ENCODE measurements around the gene HPSE2. TPM values are rescaled to one million over a fixed set of nuclear protein-coding genes. Genes with fewer than 3 reads are reported as not detected.

HPSE2 gene
- total and polyA plus RNA-seq, 7 experiments from 2014 or later: not detected

GRCh38 chr10:98586096-98586495 lies 649.6 kb downstream of the HPSE2 start:
- no peak overlapping the region for H3K4me3 Mint-ChIP-seq
- Histone ChIP-seq H3K27ac (ENCODE audit: low read depth, low read length) (no peak overlapping the region), H3K9me3 (ENCODE audit: control insufficient read depth in 2 of 3, low read length in 3 of 3) (no peaks in the 10 kb centered on the region), H3K4me3 (ENCODE audit: low read length) (no peak overlapping the region), H3K27me3 (ENCODE audit: control insufficient read depth in 2 of 2, insufficient read depth in 2 of 2, low read length in 2 of 2) (no peaks in the 10 kb centered on the region), H3K36me3 (ENCODE audit: control insufficient read depth in 2 of 3, insufficient read depth in 3 of 3, low read length in 3 of 3) (no peaks in the 10 kb centered on the region), H3K4me1 (ENCODE audit: control insufficient read depth in 2 of 2, insufficient read depth in 2 of 2, low read length in 2 of 2) (no peaks in the 10 kb centered on the region)
- POLR2A ChIA-PET: no interaction called here
- H3K27ac Mint-ChIP-seq: no peak overlapping the region
- peaks cover 5 to 27% (median 25%) of the 10 kb centered on the region in 5 donors for H3K27me3 Mint-ChIP-seq
- H3K9me3 Mint-ChIP-seq: no peaks in the 10 kb centered on the region
- no peak for ATAC-seq
- CTCF ChIA-PET: no interaction called here
- H3K36me3 Mint-ChIP-seq: no peaks in the 10 kb centered on the region
- H3K4me1 Mint-ChIP-seq: no peaks in the 10 kb centered on the region
- intact Hi-C loops (cut with micrococcal nuclease): no loop called here
- no peak for DNase-seq

GRCh38 chr10:98582363-98582762 lies 653.3 kb downstream of the HPSE2 start:
- POLR2A ChIA-PET: no interaction called here
- Histone ChIP-seq H3K27me3 (ENCODE audit: control insufficient read depth in 2 of 2, insufficient read depth in 2 of 2, low read length in 2 of 2) (no peaks in the 10 kb centered on the region), H3K9me3 (ENCODE audit: control insufficient read depth in 2 of 3, low read length in 3 of 3) (no peaks in the 10 kb centered on the region), H3K4me1 (ENCODE audit: control insufficient read depth in 2 of 2, insufficient read depth in 2 of 2, low read length in 2 of 2) (no peaks in the 10 kb centered on the region), H3K36me3 (ENCODE audit: control insufficient read depth in 2 of 3, insufficient read depth in 3 of 3, low read length in 3 of 3) (no peaks in the 10 kb centered on the region), H3K4me3 (ENCODE audit: low read length) (no peak overlapping the region), H3K27ac (ENCODE audit: low read depth, low read length) (no peak overlapping the region)
- ATAC-seq: no peak
- Mint-ChIP-seq H3K27me3 (peaks cover 14 to 44% (median 30%) of the 10 kb centered on the region in 5 donors), H3K9me3 (no peaks in the 10 kb centered on the region), H3K4me1 (no peaks in the 10 kb centered on the region), H3K27ac (no peak overlapping the region), H3K36me3 (no peaks in the 10 kb centered on the region), H3K4me3 (no peak overlapping the region)
- DNase-seq: no peak
- intact Hi-C loops (cut with micrococcal nuclease): no loop called here
- CTCF ChIA-PET: no interaction called here

- Histone ChIP-seq H3K4me3 (ENCODE audit: low read length) (no peak overlapping the region), H3K27me3 (ENCODE audit: control insufficient read depth in 2 of 2, insufficient read depth in 2 of 2, low read length in 2 of 2) (no peaks in the 10 kb centered on the region), H3K27ac (ENCODE audit: low read depth, low read length) (no peak overlapping the region), H3K36me3 (ENCODE audit: control insufficient read depth in 2 of 3, insufficient read depth in 3 of 3, low read length in 3 of 3) (no peaks in the 10 kb centered on the region), H3K4me1 (ENCODE audit: control insufficient read depth in 2 of 2, insufficient read depth in 2 of 2, low read length in 2 of 2) (no peaks in the 10 kb centered on the region), H3K9me3 (ENCODE audit: control insufficient read depth in 2 of 3, low read length in 3 of 3) (no peaks in the 10 kb centered on the region)
- CTCF ChIA-PET: no interaction called here
- H3K4me3 Mint-ChIP-seq: no peak overlapping the region
- intact Hi-C loops (cut with micrococcal nuclease): no loop called here
- no peaks in the 10 kb centered on the region for H3K36me3 Mint-ChIP-seq
- H3K27ac Mint-ChIP-seq: no peak overlapping the region
- POLR2A ChIA-PET: no interaction called here
- H3K4me1 Mint-ChIP-seq: no peaks in the 10 kb centered on the region
- no peaks in the 10 kb centered on the region for H3K9me3 Mint-ChIP-seq
- H3K27me3 Mint-ChIP-seq: peaks cover 15 to 41% (median 32%) of the 10 kb centered on the region in 5 donors
- DNase-seq (no peak), ATAC-seq (no peak)
Observed at GRCh38 chr10:98577578-98577977, 658.1 kb downstream of the HPSE2 start.

GRCh38 chr10:98577168-98577567 lies 658.5 kb downstream of the HPSE2 start:
- no peaks in the 10 kb centered on the region for H3K4me1 ChIP-seq (ENCODE audit: control insufficient read depth in 2 of 2, insufficient read depth in 2 of 2, low read length in 2 of 2)
- Mint-ChIP-seq H3K9me3 (no peaks in the 10 kb centered on the region), H3K27ac (no peak overlapping the region), H3K4me3 (no peak overlapping the region), H3K36me3 (no peaks in the 10 kb centered on the region), H3K4me1 (no peaks in the 10 kb centered on the region), H3K27me3 (peaks cover 18 to 43% (median 34%) of the 10 kb centered on the region in 5 donors)
- no peaks in the 10 kb centered on the region for H3K27me3 ChIP-seq (ENCODE audit: control insufficient read depth in 2 of 2, insufficient read depth in 2 of 2, low read length in 2 of 2)
- H3K4me3 ChIP-seq (ENCODE audit: low read length): no peak overlapping the region
- ChIA-PET POLR2A (no interaction called here), CTCF (no interaction called here)
- H3K27ac ChIP-seq (ENCODE audit: low read depth, low read length): no peak overlapping the region
- ATAC-seq (no peak), DNase-seq (no peak)
- no peaks in the 10 kb centered on the region for H3K9me3 ChIP-seq (ENCODE audit: control insufficient read depth in 2 of 3, low read length in 3 of 3)
- H3K36me3 ChIP-seq (ENCODE audit: control insufficient read depth in 2 of 3, insufficient read depth in 3 of 3, low read length in 3 of 3): no peaks in the 10 kb centered on the region
- intact Hi-C loops (cut with micrococcal nuclease): no loop called here

- H3K4me3 ChIP-seq (ENCODE audit: low read length): no peak overlapping the region
- no peaks in the 10 kb centered on the region for H3K4me1 ChIP-seq (ENCODE audit: control insufficient read depth in 2 of 2, insufficient read depth in 2 of 2, low read length in 2 of 2)
- no peak for DNase-seq
- ChIA-PET POLR2A (no interaction called here), CTCF (no interaction called here)
- H3K9me3 Mint-ChIP-seq: no peaks in the 10 kb centered on the region
- no peak overlapping the region for H3K27ac ChIP-seq (ENCODE audit: low read depth, low read length)
- H3K27me3 ChIP-seq (ENCODE audit: control insufficient read depth in 2 of 2, insufficient read depth in 2 of 2, low read length in 2 of 2): no peaks in the 10 kb centered on the region
- peaks cover 15 to 43% (median 34%) of the 10 kb centered on the region in 5 donors for H3K27me3 Mint-ChIP-seq
- H3K36me3 ChIP-seq (ENCODE audit: control insufficient read depth in 2 of 3, insufficient read depth in 3 of 3, low read length in 3 of 3): no peaks in the 10 kb centered on the region
- no peak overlapping the region for H3K27ac Mint-ChIP-seq
- H3K4me3 Mint-ChIP-seq: no peak overlapping the region
- H3K9me3 ChIP-seq (ENCODE audit: control insufficient read depth in 2 of 3, low read length in 3 of 3): no peaks in the 10 kb centered on the region
- no peaks in the 10 kb centered on the region for H3K4me1 Mint-ChIP-seq
- H3K36me3 Mint-ChIP-seq: no peaks in the 10 kb centered on the region
- no peak for ATAC-seq
- intact Hi-C loops (cut with micrococcal nuclease): no loop called here
Observed at GRCh38 chr10:98576096-98576495, 659.6 kb downstream of the HPSE2 start.

GRCh38 chr10:98572594-98572993 lies 663.1 kb downstream of the HPSE2 start:
- intact Hi-C loops (cut with micrococcal nuclease): no loop called here
- no peaks in the 10 kb centered on the region for H3K27me3 ChIP-seq (ENCODE audit: control insufficient read depth in 2 of 2, insufficient read depth in 2 of 2, low read length in 2 of 2)
- no peaks in the 10 kb centered on the region for H3K4me1 Mint-ChIP-seq
- H3K27ac ChIP-seq (ENCODE audit: low read depth, low read length): no peak overlapping the region
- H3K9me3 Mint-ChIP-seq: no peaks in the 10 kb centered on the region
- no peaks in the 10 kb centered on the region for H3K36me3 Mint-ChIP-seq
- H3K4me1 ChIP-seq (ENCODE audit: control insufficient read depth in 2 of 2, insufficient read depth in 2 of 2, low read length in 2 of 2): no peaks in the 10 kb centered on the region
- no peaks in the 10 kb centered on the region for H3K9me3 ChIP-seq (ENCODE audit: control insufficient read depth in 2 of 3, low read length in 3 of 3)
- CTCF ChIA-PET: no interaction called here
- H3K36me3 ChIP-seq (ENCODE audit: control insufficient read depth in 2 of 3, insufficient read depth in 3 of 3, low read length in 3 of 3): no peaks in the 10 kb centered on the region
- DNase-seq: no peak
- no peak overlapping the region for H3K27ac Mint-ChIP-seq
- no peak for ATAC-seq
- POLR2A ChIA-PET: no interaction called here
- H3K4me3 ChIP-seq (ENCODE audit: low read length): no peak overlapping the region
- no peak overlapping the region for H3K4me3 Mint-ChIP-seq
- peaks cover 7 to 45% (median 36%) of the 10 kb centered on the region in 5 donors for H3K27me3 Mint-ChIP-seq

- Mint-ChIP-seq H3K27ac (no peak overlapping the region), H3K9me3 (peaks cover 0 to 2% (median 0%) of the 10 kb centered on the region in 11 donors), H3K27me3 (peaks cover 7 to 37% (median 24%) of the 10 kb centered on the region in 5 donors), H3K4me3 (no peak overlapping the region), H3K36me3 (no peaks in the 10 kb centered on the region), H3K4me1 (no peaks in the 10 kb centered on the region)
- H3K27me3 ChIP-seq (ENCODE audit: control insufficient read depth in 2 of 2, insufficient read depth in 2 of 2, low read length in 2 of 2): no peaks in the 10 kb centered on the region
- no peaks in the 10 kb centered on the region for H3K36me3 ChIP-seq (ENCODE audit: control insufficient read depth in 2 of 3, insufficient read depth in 3 of 3, low read length in 3 of 3)
- intact Hi-C loops (cut with micrococcal nuclease): no loop called here
- ChIA-PET POLR2A (no interaction called here), CTCF (no interaction called here)
- H3K9me3 ChIP-seq (ENCODE audit: control insufficient read depth in 2 of 3, low read length in 3 of 3): no peaks in the 10 kb centered on the region
- ATAC-seq (no peak), DNase-seq (no peak)
- H3K27ac ChIP-seq (ENCODE audit: low read depth, low read length): no peak overlapping the region
- H3K4me1 ChIP-seq (ENCODE audit: control insufficient read depth in 2 of 2, insufficient read depth in 2 of 2, low read length in 2 of 2): no peaks in the 10 kb centered on the region
- no peak overlapping the region for H3K4me3 ChIP-seq (ENCODE audit: low read length)
Observed at GRCh38 chr10:98570834-98571233, 664.8 kb downstream of the HPSE2 start.
